ENCODE data around the gene ADAMTSL5. TPM values are rescaled to one million over a fixed set of nuclear protein-coding genes. Genes with fewer than 3 reads are reported as not detected.

ADAMTSL5 gene
- polyA plus RNA-seq, 2 donors, result 10.9 to 13.0 TPM

DNA sequence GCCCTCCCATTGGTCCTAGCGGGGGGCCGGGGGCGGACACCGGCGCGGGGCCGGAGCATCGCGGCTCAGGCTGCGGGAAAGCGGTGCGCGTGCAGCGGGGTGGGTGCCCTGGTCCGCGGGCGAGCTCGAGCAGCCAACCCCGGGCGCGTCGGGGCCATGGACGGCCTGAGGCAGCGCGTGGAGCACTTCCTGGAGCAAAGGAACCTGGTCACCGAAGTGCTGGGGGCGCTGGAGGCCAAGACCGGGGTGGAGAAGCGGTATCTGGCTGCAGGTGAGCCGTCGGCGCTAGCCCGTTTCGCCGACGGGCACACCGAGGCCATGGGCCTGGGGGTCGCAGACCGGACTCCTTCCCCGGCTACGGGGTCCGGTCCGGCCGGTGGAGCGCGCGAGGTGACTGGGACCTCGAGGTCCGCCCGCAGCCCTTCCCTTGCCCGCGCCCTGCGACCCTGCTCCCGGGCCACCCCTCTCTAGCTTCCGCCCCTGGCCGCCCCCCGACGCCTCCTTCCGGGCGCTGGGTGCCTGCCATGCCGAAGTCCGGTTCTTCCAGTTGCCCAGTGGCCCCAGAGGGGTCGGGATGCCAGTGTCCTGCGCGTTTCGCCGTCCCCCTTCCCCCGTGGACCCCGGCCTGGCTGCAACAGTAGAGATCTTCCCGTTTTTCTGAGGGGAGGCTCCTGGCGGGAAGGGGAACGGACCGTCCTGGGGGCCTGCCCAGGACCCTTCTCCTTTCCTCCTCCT, 21.5 kb downstream of the ADAMTSL5 start, which contains the start of gene REEP6:
TSS of gene REEP6 (plus strand) at position 68 of the 735 bp plus-strand sequence. CDS start at position 157, 89 bp downstream.
- no peaks in the 10 kb centered on the region for H3K9me3 ChIP-seq (ENCODE audit: control insufficient read depth in 2 of 2, insufficient read depth in 1 of 2, low read depth in 1 of 2, low read length in 1 of 2)
- peaks cover 0 to 9% of the 10 kb centered on the region in 2 donors for H3K4me1 ChIP-seq (ENCODE audit: control insufficient read depth in 2 of 2, insufficient read depth in 2 of 2, low read length in 1 of 2)
- H3K4me3 ChIP-seq (ENCODE audit: low read depth in 1 of 2, low read length in 2 of 2), result peak within 1 kb of the TSS; percentile 49 to 71
- H3K27me3 ChIP-seq (ENCODE audit: control insufficient read depth in 1 of 2, insufficient read depth in 2 of 2, low read length in 2 of 2), result no peaks in the 10 kb centered on the region
- H3K27ac ChIP-seq (ENCODE audit: low read depth in 2 of 2, low read length in 1 of 2), result peak within 1 kb of the TSS; percentile 83 to 87
- no peaks in the 10 kb centered on the region for H3K36me3 ChIP-seq (ENCODE audit: control insufficient read depth in 2 of 2, insufficient read depth in 2 of 2, low read length in 1 of 2)
- WGBS, 2 donors, result 4% methylated on average over 65 to 73 of the region's 73 CpGs

DNA sequence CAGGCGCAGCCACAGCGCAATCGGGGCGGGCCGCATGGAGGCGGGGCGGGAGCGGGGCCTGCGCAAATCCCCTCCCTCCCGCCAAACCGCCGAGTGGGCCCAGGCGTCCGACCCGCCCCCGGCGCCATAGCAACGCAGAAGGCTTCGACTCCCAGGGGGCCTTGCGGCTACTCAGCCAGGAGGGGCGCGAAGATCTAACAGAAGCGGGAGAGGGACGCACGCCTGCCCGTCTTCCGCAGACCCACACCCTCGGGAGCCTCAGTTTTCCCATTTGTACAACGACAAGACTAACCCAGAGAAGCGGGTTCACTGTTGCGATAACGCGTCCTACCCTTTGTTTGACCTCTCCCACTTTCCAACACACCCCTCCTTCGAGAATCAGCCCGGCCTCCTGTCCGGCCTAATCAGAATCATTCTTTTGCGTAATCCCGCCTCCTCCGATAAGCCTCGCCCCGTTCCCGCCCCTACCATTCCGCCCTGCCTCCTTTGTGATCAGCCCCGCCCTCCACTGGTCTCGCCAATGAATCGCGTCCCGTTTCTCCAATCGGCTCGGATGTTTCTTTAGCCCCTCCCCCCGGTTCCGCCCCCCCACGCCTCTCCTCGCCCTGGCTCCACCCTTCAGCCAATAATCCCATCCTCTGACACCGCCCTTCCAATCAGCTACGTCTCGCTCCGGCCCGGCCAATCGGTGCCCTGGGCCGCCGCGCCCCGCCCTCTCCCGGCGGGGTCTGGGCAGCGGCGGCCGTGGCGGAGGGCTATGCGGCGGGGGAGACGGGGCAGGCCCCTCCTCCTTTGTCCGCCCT, 22.3 kb downstream of the ADAMTSL5 start, which contains the start of gene PCSK4:
TSS of gene PCSK4 (minus strand) at position 40 of the 803 bp plus-strand sequence. CDS start at position 36, 4 bp downstream.
- H3K4me1 ChIP-seq (ENCODE audit: control insufficient read depth in 2 of 2, insufficient read depth in 2 of 2, low read length in 1 of 2), result peaks cover 0 to 5% of the 10 kb centered on the region in 2 donors
- no peaks in the 10 kb centered on the region for H3K36me3 ChIP-seq (ENCODE audit: control insufficient read depth in 2 of 2, insufficient read depth in 2 of 2, low read length in 1 of 2)
- H3K9me3 ChIP-seq (ENCODE audit: control insufficient read depth in 2 of 2, insufficient read depth in 1 of 2, low read depth in 1 of 2, low read length in 1 of 2), result no peaks in the 10 kb centered on the region
- 1% methylated on average over 70 to 74 of the region's 74 CpGs for WGBS, 2 donors
- H3K27ac ChIP-seq (ENCODE audit: low read depth in 2 of 2, low read length in 1 of 2), result peak within 1 kb of the TSS; percentile 83 to 87
- peak within 1 kb of the TSS; percentile 49 to 71 for H3K4me3 ChIP-seq (ENCODE audit: low read depth in 1 of 2, low read length in 2 of 2)
- no peaks in the 10 kb centered on the region for H3K27me3 ChIP-seq (ENCODE audit: control insufficient read depth in 1 of 2, insufficient read depth in 2 of 2, low read length in 2 of 2)

DNA sequence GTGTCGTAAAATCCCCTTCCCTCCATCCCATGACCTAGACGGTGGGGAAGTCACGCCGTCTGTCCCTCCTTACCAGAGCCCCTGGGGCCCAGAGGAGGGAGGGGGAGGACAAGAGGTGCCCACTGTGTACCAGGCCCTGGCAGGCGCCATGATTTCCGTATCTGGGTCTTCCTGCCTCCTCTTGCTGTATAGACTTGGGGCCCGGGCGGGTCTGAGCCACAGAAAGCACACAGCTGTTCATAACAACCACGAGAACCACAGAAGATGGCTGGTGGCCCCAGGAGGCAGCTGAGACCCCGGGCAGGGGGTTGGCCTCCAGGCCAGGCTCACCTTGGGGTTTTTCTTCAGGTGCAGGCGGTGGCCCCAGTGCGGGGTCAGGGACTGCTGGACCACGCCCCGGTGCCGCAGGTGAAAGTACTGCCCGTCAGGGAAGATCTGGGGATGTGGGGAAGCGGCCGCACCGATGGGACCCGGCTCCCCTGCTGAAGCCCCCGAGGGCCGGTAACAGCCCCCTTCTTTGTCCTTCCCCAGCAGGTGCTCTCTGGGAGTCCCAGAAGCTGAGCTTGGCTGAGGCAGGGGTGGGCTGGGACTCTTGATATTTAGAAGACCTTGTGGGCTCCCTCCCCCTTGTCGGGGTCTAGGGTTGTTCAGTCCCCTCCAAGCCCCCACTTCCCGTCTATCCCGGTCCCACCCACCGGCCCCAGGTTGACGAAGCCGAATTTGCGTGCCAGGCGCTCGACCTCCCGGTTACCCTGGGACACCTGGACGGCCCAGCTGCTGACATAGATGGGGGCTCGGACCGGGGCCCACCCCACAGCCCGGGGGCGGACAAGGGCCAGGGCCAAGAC, 23.1 kb downstream of the ADAMTSL5 start:
- WGBS, 2 donors, result 21 to 24% methylated on average over 36 to 37 of the region's 37 CpGs
- H3K27me3 ChIP-seq (ENCODE audit: control insufficient read depth in 1 of 2, insufficient read depth in 2 of 2, low read length in 2 of 2), result no peaks in the 10 kb centered on the region
- no peaks in the 10 kb centered on the region for H3K36me3 ChIP-seq (ENCODE audit: control insufficient read depth in 2 of 2, insufficient read depth in 2 of 2, low read length in 1 of 2)
- peak overlapping the region; percentile 83 to 87 for H3K27ac ChIP-seq (ENCODE audit: low read depth in 2 of 2, low read length in 1 of 2)
- H3K4me1 ChIP-seq (ENCODE audit: control insufficient read depth in 2 of 2, insufficient read depth in 2 of 2, low read length in 1 of 2), result peaks cover 0 to 5% of the 10 kb centered on the region in 2 donors
- H3K9me3 ChIP-seq (ENCODE audit: control insufficient read depth in 2 of 2, insufficient read depth in 1 of 2, low read depth in 1 of 2, low read length in 1 of 2), result no peaks in the 10 kb centered on the region
- peak overlapping the region; percentile 42 to 55 for H3K4me3 ChIP-seq (ENCODE audit: low read depth in 1 of 2, low read length in 2 of 2)

DNA sequence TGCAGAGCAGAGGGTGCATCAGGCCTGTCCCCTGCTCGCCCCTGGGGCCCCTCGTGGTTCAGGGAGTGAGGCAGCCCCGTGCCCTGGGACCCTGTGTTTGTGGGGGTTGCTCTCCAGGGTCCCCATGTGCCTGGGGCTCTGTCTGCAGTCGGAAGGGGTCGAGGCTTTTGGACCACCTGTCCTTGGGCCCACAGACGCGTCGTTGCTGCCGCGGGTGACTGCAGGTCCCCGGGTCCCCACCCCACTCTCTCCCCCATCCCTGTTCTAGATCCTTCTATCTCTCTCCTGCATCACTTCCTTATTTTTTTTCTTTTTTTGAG, 24.6 kb downstream of the ADAMTSL5 start:
- Histone ChIP-seq H3K4me3 (ENCODE audit: low read depth in 1 of 2, low read length in 2 of 2) (no peak overlapping the region), H3K27ac (ENCODE audit: low read depth in 2 of 2, low read length in 1 of 2) (no peak overlapping the region), H3K27me3 (ENCODE audit: control insufficient read depth in 1 of 2, insufficient read depth in 2 of 2, low read length in 2 of 2) (no peaks in the 10 kb centered on the region), H3K36me3 (ENCODE audit: control insufficient read depth in 2 of 2, insufficient read depth in 2 of 2, low read length in 1 of 2) (no peaks in the 10 kb centered on the region), H3K9me3 (ENCODE audit: control insufficient read depth in 2 of 2, insufficient read depth in 1 of 2, low read depth in 1 of 2, low read length in 1 of 2) (no peaks in the 10 kb centered on the region), H3K4me1 (ENCODE audit: control insufficient read depth in 2 of 2, insufficient read depth in 2 of 2, low read length in 1 of 2) (peaks cover 0 to 5% of the 10 kb centered on the region in 2 donors)
- 88 to 89% methylated on average over 11 of the region's 11 CpGs for WGBS, 2 donors

DNA sequence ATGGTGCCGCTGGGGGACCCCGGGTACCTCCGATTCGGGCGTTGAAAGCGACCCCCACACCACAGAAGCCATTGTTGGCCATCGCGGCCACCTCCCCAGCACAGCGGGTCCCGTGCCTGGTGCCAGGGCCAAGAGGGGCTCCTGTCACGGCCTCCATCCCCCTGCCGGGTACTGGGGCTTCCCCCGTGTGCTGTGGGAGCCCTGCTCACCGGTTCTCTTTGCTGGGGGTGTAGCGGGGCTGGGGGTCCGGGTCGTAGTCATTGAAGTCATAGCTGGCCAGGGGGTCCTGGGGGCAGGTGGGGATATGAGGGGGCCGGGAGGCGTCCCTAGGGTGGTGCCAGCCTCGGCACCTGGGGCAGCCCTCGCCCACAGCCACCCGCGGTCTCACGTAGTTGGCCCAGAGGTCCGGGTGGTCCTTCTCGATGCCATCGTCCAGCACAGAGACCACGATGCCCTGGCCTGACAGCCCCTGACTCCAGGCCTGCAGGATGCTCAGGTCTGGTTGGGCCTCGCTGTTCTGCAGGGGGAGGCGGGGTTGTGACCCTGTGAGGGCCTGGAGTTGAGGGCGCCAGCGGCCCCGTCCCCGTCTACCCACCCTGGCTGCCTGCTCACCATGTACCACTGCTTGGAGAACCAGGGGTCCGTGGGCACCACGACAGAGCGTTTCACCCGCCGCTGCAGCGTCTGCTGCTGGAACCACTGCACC, 25.1 kb downstream of the ADAMTSL5 start:
- H3K9me3 ChIP-seq (ENCODE audit: control insufficient read depth in 2 of 2, insufficient read depth in 1 of 2, low read depth in 1 of 2, low read length in 1 of 2), result no peaks in the 10 kb centered on the region
- peaks cover 0 to 5% of the 10 kb centered on the region in 2 donors for H3K4me1 ChIP-seq (ENCODE audit: control insufficient read depth in 2 of 2, insufficient read depth in 2 of 2, low read length in 1 of 2)
- H3K27ac ChIP-seq (ENCODE audit: low read depth in 2 of 2, low read length in 1 of 2), result no peak overlapping the region
- H3K27me3 ChIP-seq (ENCODE audit: control insufficient read depth in 1 of 2, insufficient read depth in 2 of 2, low read length in 2 of 2), result no peaks in the 10 kb centered on the region
- H3K36me3 ChIP-seq (ENCODE audit: control insufficient read depth in 2 of 2, insufficient read depth in 2 of 2, low read length in 1 of 2), result no peaks in the 10 kb centered on the region
- H3K4me3 ChIP-seq (ENCODE audit: low read depth in 1 of 2, low read length in 2 of 2), result no peak overlapping the region
- 91 to 92% methylated on average over 38 to 40 of the region's 40 CpGs for WGBS, 2 donors

DNA sequence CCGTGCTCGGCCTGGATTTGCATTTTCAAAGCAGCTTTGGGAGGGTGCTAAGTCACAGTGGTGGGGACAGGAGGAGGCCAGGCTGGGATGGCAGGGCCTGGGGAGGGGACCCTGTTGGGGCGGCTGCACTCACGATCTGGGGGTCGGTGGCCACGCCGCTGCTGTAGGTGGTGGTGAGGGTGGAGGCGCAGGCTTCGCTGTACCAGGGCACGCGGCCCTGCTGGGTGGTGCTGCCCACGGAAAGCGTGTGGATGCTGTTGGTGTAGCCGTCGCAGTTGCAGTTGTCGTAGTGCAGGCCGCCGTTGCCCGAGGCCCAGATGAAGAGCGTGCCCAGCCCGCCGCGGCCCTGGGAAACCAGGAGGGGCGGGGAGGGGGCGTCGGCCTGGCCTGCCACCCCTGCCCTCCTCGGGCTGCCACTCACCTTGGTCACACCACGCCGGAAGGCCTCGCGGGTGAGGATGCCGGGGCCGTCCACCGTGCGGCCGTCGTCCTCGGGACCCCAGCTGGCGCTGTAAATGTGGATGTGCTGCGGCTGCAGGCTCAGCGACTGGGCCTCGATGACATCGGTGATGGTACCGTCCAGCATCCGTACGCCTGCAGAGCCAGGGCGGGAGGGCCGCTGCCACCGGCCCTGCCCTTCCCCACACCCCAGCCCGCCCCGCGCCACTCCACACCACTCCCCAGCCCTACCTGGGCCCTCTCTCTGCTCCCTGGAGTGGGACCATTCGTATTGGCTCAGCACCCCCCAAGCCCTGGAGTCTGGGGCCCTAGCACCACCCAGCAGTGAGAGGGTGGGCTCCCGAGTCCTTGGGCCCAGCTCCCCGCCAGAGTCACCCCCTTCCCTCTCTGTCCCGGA, 25.9 kb downstream of the ADAMTSL5 start:
- no peak overlapping the region for H3K27ac ChIP-seq (ENCODE audit: low read depth in 2 of 2, low read length in 1 of 2)
- no peaks in the 10 kb centered on the region for H3K9me3 ChIP-seq (ENCODE audit: control insufficient read depth in 2 of 2, insufficient read depth in 1 of 2, low read depth in 1 of 2, low read length in 1 of 2)
- H3K4me1 ChIP-seq (ENCODE audit: control insufficient read depth in 2 of 2, insufficient read depth in 2 of 2, low read length in 1 of 2), result peaks cover 0 to 5% of the 10 kb centered on the region in 2 donors
- H3K36me3 ChIP-seq (ENCODE audit: control insufficient read depth in 2 of 2, insufficient read depth in 2 of 2, low read length in 1 of 2), result no peaks in the 10 kb centered on the region
- H3K27me3 ChIP-seq (ENCODE audit: control insufficient read depth in 1 of 2, insufficient read depth in 2 of 2, low read length in 2 of 2), result no peaks in the 10 kb centered on the region
- H3K4me3 ChIP-seq (ENCODE audit: low read depth in 1 of 2, low read length in 2 of 2), result no peak overlapping the region
- 94 to 95% methylated on average over 47 to 56 of the region's 56 CpGs for WGBS, 2 donors

DNA sequence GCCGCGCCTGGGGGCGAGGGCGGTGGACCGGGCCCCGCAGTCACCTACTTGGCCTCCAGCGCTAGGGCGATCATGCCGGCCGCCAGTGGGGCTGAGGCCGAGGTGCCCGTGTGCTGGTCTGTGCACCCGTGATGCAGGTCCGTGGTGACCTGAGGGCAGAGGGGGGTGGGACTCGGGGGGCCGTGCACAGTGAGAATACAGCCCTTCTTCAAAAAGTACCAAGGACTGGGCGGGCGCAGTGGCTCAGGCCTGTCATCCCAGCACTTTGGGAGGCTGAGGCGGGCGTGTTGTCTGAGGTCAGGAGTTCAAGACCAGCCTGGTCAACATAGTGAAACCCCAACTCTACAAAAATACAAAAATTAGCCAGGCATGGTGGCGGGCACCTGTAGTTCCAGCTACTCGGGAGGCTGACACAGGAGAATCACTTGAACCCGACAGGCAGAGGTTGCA, 28.8 kb downstream of the ADAMTSL5 start:
- 90 to 94% methylated on average over 23 of the region's 23 CpGs for WGBS, 2 donors

DNA sequence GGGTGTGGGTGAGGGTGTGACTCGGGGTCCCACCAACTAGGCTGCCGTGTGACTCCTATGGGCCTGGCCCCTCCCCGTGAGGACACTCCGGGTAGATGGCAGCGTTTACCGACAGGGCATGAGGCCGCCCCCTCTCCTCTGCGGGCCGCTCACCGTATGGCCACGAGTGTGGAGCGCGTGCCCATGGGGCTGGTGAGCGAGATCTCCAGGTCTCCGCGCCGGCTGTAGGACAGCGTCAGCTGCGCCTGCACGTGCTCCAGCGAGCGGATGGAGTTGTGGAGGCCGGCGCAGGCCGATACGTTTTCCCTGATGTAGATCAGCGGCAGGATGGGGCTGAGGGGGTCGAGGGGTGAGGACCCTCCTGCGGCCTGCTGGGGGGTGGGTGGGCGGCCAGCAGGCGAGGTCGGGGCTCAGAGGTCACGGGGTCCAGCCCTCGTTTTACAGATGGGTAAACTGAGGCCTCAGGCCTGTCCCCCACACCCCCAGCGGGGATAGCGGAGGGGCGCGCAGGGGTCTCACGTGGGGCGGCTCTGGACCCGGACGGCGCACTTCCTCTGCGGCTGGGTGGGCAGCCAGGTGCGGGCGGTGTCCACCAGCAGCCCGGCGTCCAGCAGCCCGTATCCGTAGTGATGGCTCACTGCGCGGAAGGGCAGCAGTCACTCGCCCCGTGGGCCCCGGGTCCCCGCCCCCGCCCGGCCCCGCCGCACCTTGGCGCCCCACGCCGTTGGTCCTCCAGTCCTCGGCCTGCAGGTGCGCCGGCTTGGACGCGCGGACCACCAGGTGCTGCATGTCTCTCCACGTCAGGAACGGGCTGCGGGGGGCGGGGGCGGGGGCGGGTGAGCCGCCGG, 29.5 kb downstream of the ADAMTSL5 start:
- H3K4me1 ChIP-seq (ENCODE audit: control insufficient read depth in 2 of 2, insufficient read depth in 2 of 2, low read length in 1 of 2), result peaks cover 0 to 5% of the 10 kb centered on the region in 2 donors
- H3K36me3 ChIP-seq (ENCODE audit: control insufficient read depth in 2 of 2, insufficient read depth in 2 of 2, low read length in 1 of 2), result no peaks in the 10 kb centered on the region
- no peaks in the 10 kb centered on the region for H3K9me3 ChIP-seq (ENCODE audit: control insufficient read depth in 2 of 2, insufficient read depth in 1 of 2, low read depth in 1 of 2, low read length in 1 of 2)
- H3K27me3 ChIP-seq (ENCODE audit: control insufficient read depth in 1 of 2, insufficient read depth in 2 of 2, low read length in 2 of 2), result no peaks in the 10 kb centered on the region
- no peak overlapping the region for H3K27ac ChIP-seq (ENCODE audit: low read depth in 2 of 2, low read length in 1 of 2)
- H3K4me3 ChIP-seq (ENCODE audit: low read depth in 1 of 2, low read length in 2 of 2), result no peak overlapping the region
- WGBS, 2 donors, result 91 to 92% methylated on average over 69 to 77 of the region's 77 CpGs

More for the DNA sequence above, 28.8 kb downstream of the ADAMTSL5 start:
- Histone ChIP-seq H3K4me1 (ENCODE audit: control insufficient read depth in 2 of 2, insufficient read depth in 2 of 2, low read length in 1 of 2) (peaks cover 0 to 3% of the 10 kb centered on the region in 2 donors), H3K4me3 (ENCODE audit: low read depth in 1 of 2, low read length in 2 of 2) (no peak overlapping the region), H3K36me3 (ENCODE audit: control insufficient read depth in 2 of 2, insufficient read depth in 2 of 2, low read length in 1 of 2) (no peaks in the 10 kb centered on the region), H3K27me3 (ENCODE audit: control insufficient read depth in 1 of 2, insufficient read depth in 2 of 2, low read length in 2 of 2) (no peaks in the 10 kb centered on the region), H3K9me3 (ENCODE audit: control insufficient read depth in 2 of 2, insufficient read depth in 1 of 2, low read depth in 1 of 2, low read length in 1 of 2) (no peaks in the 10 kb centered on the region), H3K27ac (ENCODE audit: low read depth in 2 of 2, low read length in 1 of 2) (no peak overlapping the region)

Data from esophagus (tissue), 2 donors.